Right lobe of liver (tissue), 6 donors: ENCODE measurements around the gene BAIAP2. TPM values are rescaled to one million over a fixed set of nuclear protein-coding genes. Genes with fewer than 3 reads are reported as not detected.

ENCODE experiments used
- ATAC-seq, 4 donors: fragments of 200-7000 bp; cut with Tn5 transposase; one replicate each; pipeline ENCODE4 v1.9.1; 2020; ENCODE audit warnings: mild to moderate bottlenecking in 4 of 4, moderate library complexity in 4 of 4
- DNase-seq, 3 donors: peaks; one replicate each; pipeline ENCODE4 v3.0.0-alpha.2; 2020
- H3K27ac ChIP-seq, 3 donors: fragments of 200-600 bp; one replicate each; pipeline ENCODE4 v1.8.0; 2022
- H3K27me3 ChIP-seq, 2 donors: fragments of 200-600 bp; one replicate each; pipeline ENCODE4 v1.8.0; 2022
- H3K36me3 ChIP-seq, 4 donors: fragments of 200-600 bp; sonication (generic) in 1 of 4; one replicate each; pipeline versions ENCODE4 v1.5.1 to v1.8.0; 2017 to 2022; ENCODE audit warnings: control low read depth in 1 of 4
- H3K4me1 ChIP-seq, 4 donors: fragments of 200-600 bp; sonication (generic) in 1 of 4; one replicate each; pipeline versions ENCODE4 v1.5.1 to v1.8.0; 2017 to 2022; ENCODE audit warnings: control low read depth in 1 of 4
- H3K4me3 ChIP-seq, 3 donors: fragments of 200-600 bp; one replicate each; pipeline ENCODE4 v1.8.0; 2022
- H3K9me3 ChIP-seq, 4 donors: fragments of 200-600 bp; sonication (generic) in 1 of 4; one replicate each; pipeline versions ENCODE4 v1.5.1 to v1.8.0; 2017 to 2022; ENCODE audit warnings: control low read depth in 1 of 4
- POLR2A ChIP-seq: fragments of 450-650 bp; IDR thresholded peaks from one replicate; pipeline ENCODE4 v1.6.1; 2017; ENCODE audit warnings: antibody characterized with exemption, mild to moderate bottlenecking
- WGBS: methylation state at CpG from one replicate; pipeline ENCODE4 v1.1.6; 2018; ENCODE audit warnings: low coverage, low lambda C conversion rate; ENCODE audit not compliant: insufficient coverage; ENCODE audit errors: missing lambda C conversion rate; 5-methylcytosine and 5-hydroxymethylcytosine counted together
- intact Hi-C, 2 donors: fragments of 100-400 bp; cut with DNase I; formaldehyde crosslinking; loops; one replicate each; pipeline versions ENCODE4 v1.11.2 to v1.14.1; 2022
- total RNA-seq, 6 experiments: library from RNA; depleted of rRNA in 2 of 6; stranded (reverse); fragments of >200 nt in 2 of 6; fragmentation: NEBNext Ultra II Directional in 3 of 6; extraction: Animal tissue kit (Norgen Biotek cat#: 25700) in 3 of 6; gene quantifications; one replicate each; pipeline versions ENCODE4 v1.1.0 to v1.2.4, GENCODE V29; 2016 to 2023
- TF ChIP-seq, protein P1 (sequence below), 4 donors: fragments of 200-600 bp in 3 of 4; fragments of 450-650 bp in 1 of 4; IDR thresholded peaks; one replicate each; pipeline versions ENCODE4 v1.5.1 to v1.8.0; 2016 to 2022; ENCODE audit warnings: antibody characterized with exemption in 4 of 4, mild to moderate bottlenecking in 2 of 4
- donor health status: DM: no; HTN: yes; CAD: no.
- donor health status: DM: no; HTN: no; CAD: no.
- donor health status: DM: no; HTN: no; CAD: no.
- donor health status: DM: no; HTN: yes; CAD: no.
- donor health status: DM: no; HTN: yes; CAD: no.

BAIAP2 gene
- total RNA-seq, 6 experiments from 2014 or later: 46.6 to 139 (median 63.3) TPM

DNA sequence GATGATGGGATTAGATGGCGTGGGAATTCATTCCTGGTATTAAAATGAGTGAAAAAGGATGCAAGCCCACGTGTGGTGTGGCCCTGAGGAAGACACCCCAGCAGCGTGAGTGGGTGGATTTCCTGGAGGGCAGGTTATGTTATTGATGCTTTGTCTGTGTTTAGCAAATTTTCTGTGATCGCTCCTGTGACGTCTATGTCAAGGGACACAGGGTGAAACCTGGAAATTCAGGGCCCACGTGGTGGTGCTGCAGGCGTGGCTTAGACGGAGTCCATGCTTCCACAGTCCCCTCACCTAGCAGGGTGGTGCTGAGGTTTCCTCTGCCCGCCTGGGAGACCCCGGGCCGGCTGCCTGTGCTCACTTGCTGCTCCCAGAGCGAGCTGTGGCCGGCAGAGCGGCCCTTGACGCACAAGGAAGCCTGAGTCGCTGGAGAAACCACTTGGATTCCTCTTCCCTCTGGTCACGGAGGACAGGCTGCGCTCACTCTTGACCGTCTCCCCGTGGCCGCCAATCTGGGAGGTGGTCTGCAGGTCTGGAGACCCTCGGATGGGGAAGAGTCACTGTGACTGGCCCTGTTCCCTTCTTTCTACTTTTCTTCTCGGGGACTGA is 23.4 kb downstream of the BAIAP2 start:
- no peaks in the 10 kb centered on the region for H3K27me3 ChIP-seq
- H3K4me1 ChIP-seq: peaks cover 0 to 4% (median under 1%) of the 10 kb centered on the region in 4 donors

DNA sequence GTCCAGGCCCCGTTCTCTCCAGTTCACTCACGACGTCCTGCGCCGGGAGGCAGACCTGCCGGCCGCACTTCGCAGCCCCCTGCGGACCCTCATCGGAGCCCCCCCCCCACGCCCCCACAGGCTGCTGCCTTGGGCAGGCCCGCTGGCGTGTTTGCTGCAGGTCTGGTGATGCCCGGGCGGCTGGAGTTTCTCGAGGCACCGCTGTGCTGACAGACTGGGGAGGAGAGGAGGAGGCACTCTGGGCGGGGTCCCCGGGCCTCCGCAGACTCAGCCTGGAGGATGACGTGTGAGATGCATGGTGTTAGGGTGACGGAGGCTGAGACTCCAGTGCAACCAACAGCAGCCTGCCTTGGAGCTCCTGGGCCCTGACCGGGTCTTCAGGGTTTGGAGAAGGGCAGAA is 24.1 kb downstream of the BAIAP2 start:
- ATAC-seq: no peak
- WGBS: no CpG with 5 or more reads among the region's 23 CpGs

More for the DNA sequence above, 23.4 kb downstream of the BAIAP2 start:
- peaks cover 0 to 29% (median 11%) of the 10 kb centered on the region in 4 donors for H3K36me3 ChIP-seq
- DNase-seq (no peak), ATAC-seq (no peak)
- intact Hi-C loops: no loop called here
- no peaks in the 10 kb centered on the region for H3K9me3 ChIP-seq
- WGBS: 77% methylated on average over 4 of the region's 23 CpGs
- H3K4me3 ChIP-seq: no peak overlapping the region
- no peak overlapping the region for H3K27ac ChIP-seq
- TF ChIP-seq, protein P1, sequence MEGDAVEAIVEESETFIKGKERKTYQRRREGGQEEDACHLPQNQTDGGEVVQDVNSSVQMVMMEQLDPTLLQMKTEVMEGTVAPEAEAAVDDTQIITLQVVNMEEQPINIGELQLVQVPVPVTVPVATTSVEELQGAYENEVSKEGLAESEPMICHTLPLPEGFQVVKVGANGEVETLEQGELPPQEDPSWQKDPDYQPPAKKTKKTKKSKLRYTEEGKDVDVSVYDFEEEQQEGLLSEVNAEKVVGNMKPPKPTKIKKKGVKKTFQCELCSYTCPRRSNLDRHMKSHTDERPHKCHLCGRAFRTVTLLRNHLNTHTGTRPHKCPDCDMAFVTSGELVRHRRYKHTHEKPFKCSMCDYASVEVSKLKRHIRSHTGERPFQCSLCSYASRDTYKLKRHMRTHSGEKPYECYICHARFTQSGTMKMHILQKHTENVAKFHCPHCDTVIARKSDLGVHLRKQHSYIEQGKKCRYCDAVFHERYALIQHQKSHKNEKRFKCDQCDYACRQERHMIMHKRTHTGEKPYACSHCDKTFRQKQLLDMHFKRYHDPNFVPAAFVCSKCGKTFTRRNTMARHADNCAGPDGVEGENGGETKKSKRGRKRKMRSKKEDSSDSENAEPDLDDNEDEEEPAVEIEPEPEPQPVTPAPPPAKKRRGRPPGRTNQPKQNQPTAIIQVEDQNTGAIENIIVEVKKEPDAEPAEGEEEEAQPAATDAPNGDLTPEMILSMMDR (IDR thresholded peaks at IDR 0.05): no peak
- TF ChIP-seq POLR2A: no peak

DNA sequence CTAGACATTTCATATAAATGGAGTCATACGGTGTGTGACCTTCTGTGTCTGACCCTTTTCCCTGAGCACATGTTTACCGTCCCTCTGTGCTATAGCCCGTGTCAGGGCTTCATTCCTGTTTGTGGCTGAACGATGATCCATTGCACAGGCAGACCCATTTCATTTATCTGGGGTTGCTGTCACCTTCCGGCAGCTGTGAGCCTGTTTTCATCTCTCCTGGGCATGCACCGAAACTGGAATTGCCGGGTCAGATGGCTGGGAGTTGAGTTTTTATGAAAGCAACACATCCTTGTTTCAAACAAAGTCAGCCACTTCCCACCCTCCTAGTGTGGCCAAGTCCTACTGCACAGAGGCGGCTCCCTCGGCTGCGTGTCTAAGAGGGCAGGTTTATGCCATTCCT is 25.5 kb downstream of the BAIAP2 start:
- DNase-seq (no peak), ATAC-seq (no peak)
- intact Hi-C loops: no loop called here
- 86% methylated on average over 10 of the region's 10 CpGs for WGBS
- Histone ChIP-seq H3K27ac (no peak overlapping the region), H3K4me1 (peaks cover 0 to 24% (median 12%) of the 10 kb centered on the region in 4 donors), H3K9me3 (no peaks in the 10 kb centered on the region), H3K36me3 (peaks cover 0 to 29% (median 9%) of the 10 kb centered on the region in 4 donors), H3K27me3 (no peaks in the 10 kb centered on the region), H3K4me3 (no peak overlapping the region)
- TF ChIP-seq, protein P1 (IDR thresholded peaks at IDR 0.05): no peak
- TF ChIP-seq POLR2A: no peak

More for the DNA sequence above, 24.1 kb downstream of the BAIAP2 start:
- Histone ChIP-seq H3K36me3 (peaks cover 0 to 29% (median 11%) of the 10 kb centered on the region in 4 donors), H3K27me3 (no peaks in the 10 kb centered on the region), H3K27ac (no peak overlapping the region), H3K4me1 (peaks cover 0 to 10% (median 4%) of the 10 kb centered on the region in 4 donors), H3K4me3 (no peak overlapping the region), H3K9me3 (no peaks in the 10 kb centered on the region)
- no peak for TF ChIP-seq POLR2A
- TF ChIP-seq, protein P1 (IDR thresholded peaks at IDR 0.05): no peak
- intact Hi-C loops: no loop called here
- DNase-seq: no peak

DNA sequence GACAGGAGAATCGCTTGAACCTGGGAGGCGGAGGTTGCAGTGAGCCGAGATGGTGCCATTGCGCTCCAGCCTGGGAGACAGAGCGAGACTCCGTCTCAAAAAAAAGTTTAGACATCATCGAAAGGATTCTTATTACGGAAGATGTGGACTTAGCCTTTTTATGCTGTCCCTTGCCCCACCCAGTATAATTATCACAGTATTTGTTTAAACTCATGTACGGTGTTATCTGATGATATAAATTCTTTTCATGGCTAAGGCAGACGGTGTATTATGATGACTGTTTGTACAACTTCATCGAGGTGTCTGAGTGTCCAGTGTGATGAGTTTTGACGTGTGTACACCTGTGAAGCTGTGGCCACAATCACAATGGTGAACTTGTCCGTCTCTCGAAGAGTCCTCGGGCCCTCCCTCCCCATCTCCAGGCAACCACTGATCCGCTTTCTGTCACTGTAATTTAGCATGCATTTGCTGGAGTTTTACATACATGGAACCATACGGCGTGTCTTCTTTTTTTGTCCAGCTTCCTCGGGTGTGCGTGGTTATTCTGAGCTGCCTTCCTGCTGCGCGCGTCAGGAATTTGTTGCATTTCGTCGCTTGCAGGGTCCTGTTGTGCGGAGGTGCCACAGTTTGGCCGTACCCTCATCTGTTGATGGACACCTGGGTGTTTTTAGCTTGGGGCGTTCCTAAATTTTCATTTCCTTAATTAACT is 26.2 kb downstream of the BAIAP2 start:
- Histone ChIP-seq H3K4me1 (peaks cover 0 to 32% (median 16%) of the 10 kb centered on the region in 4 donors), H3K4me3 (no peak overlapping the region), H3K27ac (no peak overlapping the region), H3K36me3 (peaks cover 0 to 29% (median 9%) of the 10 kb centered on the region in 4 donors), H3K27me3 (no peaks in the 10 kb centered on the region), H3K9me3 (no peaks in the 10 kb centered on the region)
- no peak for TF ChIP-seq POLR2A
- TF ChIP-seq, protein P1 (IDR thresholded peaks at IDR 0.05): no peak
- 94% methylated on average over 15 of the region's 28 CpGs for WGBS
- intact Hi-C loops: no loop called here
- DNase-seq (no peak), ATAC-seq (no peak)
